SK-N-SH (cell line): ENCODE measurements around the gene PHPT1. TPM values are rescaled to one million over a fixed set of nuclear protein-coding genes. Genes with fewer than 3 reads are reported as not detected.

ENCODE experiments used
- CTCF ChIA-PET: fragments of 300-600, 350-600 bp; formaldehyde crosslinking; extraction: SDS; loops from one replicate; lab custom pipeline; 2021; lab: Yijun Ruan, JAX
- POLR2A ChIA-PET: fragments of 350-600 bp; sonication (Branson Sonifier 250); formaldehyde crosslinking; extraction: SDS; loops from one replicate; lab custom pipeline; 2020; ENCODE audit warnings: antibody characterized with exemption, inconsistent platforms; lab: Yijun Ruan, JAX
- DNase-seq: peaks from one replicate; pipeline ENCODE4 v3.0.0; 2012
- H2AFZ ChIP-seq: fragments of 200-600 bp; sonication (generic); 2 replicates; pipeline ENCODE4 v1.8.1; 2016; ENCODE audit warnings: antibody characterized with exemption, mild to moderate bottlenecking, low read depth
- H3F3A ChIP-seq: fragments of 200-600 bp; sonication (generic); replicated peaks from 2 replicates; pipeline ENCODE3; 2016; ENCODE audit warnings: antibody characterized with exemption, mild to moderate bottlenecking; ENCODE audit not compliant: insufficient read depth
- H3K27ac ChIP-seq, 2 experiments: fragments of 200-500 bp in 1 of 2; fragments of 200-600 bp in 1 of 2; sonication (Bioruptor generic) in 1 of 2; sonication (generic), shearing (Covaris generic) in 1 of 2; 2 replicates each; pipeline versions ENCODE4 v1.5.1 to v1.6.1; 2014 to 2016; ENCODE audit warnings: low read depth in 2 of 2, inconsistent platforms in 1 of 2, low read length in 1 of 2, mild to moderate bottlenecking in 1 of 2, mixed read lengths in 1 of 2
- H3K27me3 ChIP-seq: fragments of 200-600 bp; sonication (generic), shearing (Covaris generic); 2 replicates; pipeline ENCODE4 v1.6.1; 2016; ENCODE audit warnings: mixed run types; ENCODE audit not compliant: insufficient read depth
- H3K36me3 ChIP-seq, 2 experiments: fragments of 200-500 bp in 1 of 2; fragments of 200-600 bp in 1 of 2; sonication (Bioruptor generic) in 1 of 2; sonication (generic) in 1 of 2; replicated peaks in 1 of 2; 2 replicates each; pipeline versions ENCODE3 to v1.5.1; 2014 to 2016; ENCODE audit warnings: low read length in 1 of 2, mild to moderate bottlenecking in 1 of 2; ENCODE audit not compliant: insufficient read depth in 2 of 2, control insufficient read depth in 1 of 2
- H3K4me1 ChIP-seq, 2 experiments: fragments of 200-500 bp in 1 of 2; fragments of 200-600 bp in 1 of 2; sonication (Bioruptor generic) in 1 of 2; sonication (generic), shearing (Covaris generic) in 1 of 2; 2 replicates each; pipeline versions ENCODE4 v1.5.1 to v1.6.1; 2014 to 2016; ENCODE audit warnings: low read depth in 1 of 2, low read length in 1 of 2, mixed run types in 1 of 2; ENCODE audit not compliant: insufficient read depth in 2 of 2, control insufficient read depth in 1 of 2
- H3K4me2 ChIP-seq: fragments of 200-600 bp; sonication (generic), shearing (Covaris generic); 2 replicates; pipeline ENCODE4 v1.6.1; 2017; ENCODE audit warnings: mixed run types
- H3K4me3 ChIP-seq, 2 experiments: fragments of 200-500 bp in 1 of 2; fragments of 200-600 bp in 1 of 2; sonication (Bioruptor generic) in 1 of 2; sonication (generic), shearing (Covaris generic) in 1 of 2; 2 replicates each; pipeline versions ENCODE4 v1.5.1 to v1.8.1; 2014 to 2016; ENCODE audit warnings: low read depth in 2 of 2, inconsistent platforms in 1 of 2, low read length in 1 of 2, mild to moderate bottlenecking in 1 of 2, mixed read lengths in 1 of 2, moderate library complexity in 1 of 2
- H3K79me2 ChIP-seq: fragments of 200-600 bp; sonication (generic); 2 replicates; pipeline ENCODE4 v1.8.1; 2017; ENCODE audit warnings: mild to moderate bottlenecking; ENCODE audit not compliant: insufficient read depth
- H3K9ac ChIP-seq: fragments of 200-600 bp; sonication (generic); 2 replicates; pipeline ENCODE4 v1.6.1; 2017; ENCODE audit warnings: mixed run types
- H3K9me2 ChIP-seq: fragments of 200-600 bp; sonication (generic); 2 replicates; pipeline ENCODE4 v1.6.1; 2017; ENCODE audit warnings: mixed run types
- H3K9me3 ChIP-seq: fragments of 200-600 bp; sonication (generic); 2 replicates; pipeline ENCODE4 v1.6.1; 2017; ENCODE audit warnings: mixed run types, mild to moderate bottlenecking, moderate library complexity
- H4K20me1 ChIP-seq: fragments of 200-600 bp; sonication (generic); 2 replicates; pipeline ENCODE4 v1.6.1; 2017; ENCODE audit warnings: mild to moderate bottlenecking, mixed run types; ENCODE audit not compliant: insufficient read depth
- EP300 ChIP-seq, 2 experiments: IDR thresholded peaks; 2 replicates each; pipeline versions ENCODE4 v1.4.0 to v1.6.1; 2012; ENCODE audit warnings: borderline replicate concordance in 1 of 2, low read depth in 1 of 2, low read length in 1 of 2
- FOXJ3 ChIP-seq: sonication (generic); formaldehyde crosslinking; IDR thresholded peaks from 2 replicates; pipeline ENCODE4 v1.5.1; 2020; ENCODE audit warnings: mild to moderate bottlenecking, missing genetic modification reagents
- FOXM1 ChIP-seq: IDR thresholded peaks from 2 replicates; pipeline ENCODE4 v1.4.0; 2012; ENCODE audit warnings: low read depth, mild to moderate bottlenecking
- GATA2 ChIP-seq: sonication (generic); formaldehyde crosslinking; IDR thresholded peaks from 2 replicates; pipeline ENCODE4 v1.5.0; 2020; ENCODE audit warnings: mild to moderate bottlenecking, missing genetic modification reagents
- POLR2AphosphoS5 ChIP-seq: IDR thresholded peaks from 2 replicates; pipeline ENCODE4 v1.6.1; 2012; ENCODE audit warnings: low read depth, low read length
- SIN3A ChIP-seq: IDR thresholded peaks from 2 replicates; pipeline ENCODE4 v1.6.1; 2012; ENCODE audit warnings: low read depth, mild to moderate bottlenecking, low read length, moderate library complexity, borderline replicate concordance
- SMC3 ChIP-seq: IDR thresholded peaks from 2 replicates; pipeline ENCODE4 v1.6.1; 2012; ENCODE audit warnings: low read depth, low read length, improper control_type of control experiment
- TCF12 ChIP-seq: IDR thresholded peaks from 2 replicates; pipeline ENCODE4 v1.4.0; 2012
- YY1 ChIP-seq: IDR thresholded peaks from 2 replicates; pipeline ENCODE4 v1.4.0; 2012; ENCODE audit warnings: low read depth, mild to moderate bottlenecking
- WGBS: methylation state at CpG from one replicate; pipeline ENCODE4 v1.1.6; 2017; ENCODE audit warnings: low lambda C conversion rate; 5-methylcytosine and 5-hydroxymethylcytosine counted together
- polyA plus RNA-seq, 3 experiments: library from polyadenylated mRNA; depleted of rRNA; stranded (reverse); fragments of >200 nt; gene quantifications; 2 replicates each; pipeline ENCODE4 v1.2.3, GENCODE V29; 2012
- TF ChIP-seq, protein P1 (sequence below): IDR thresholded peaks from 2 replicates; pipeline ENCODE4 v1.4.0; 2012; ENCODE audit warnings: low read depth, borderline replicate concordance
- TF ChIP-seq, protein P2 (sequence below): fragments of 150-350 bp; IDR thresholded peaks from 2 replicates; pipeline ENCODE4 v1.6.1; 2017; ENCODE audit warnings: antibody characterized with exemption, low read length, low read depth, borderline replicate concordance

PHPT1 gene
- polyA plus RNA-seq, 1 of the 3 experiments (the other 2 are of a cell fraction) = 517 TPM

DNA sequence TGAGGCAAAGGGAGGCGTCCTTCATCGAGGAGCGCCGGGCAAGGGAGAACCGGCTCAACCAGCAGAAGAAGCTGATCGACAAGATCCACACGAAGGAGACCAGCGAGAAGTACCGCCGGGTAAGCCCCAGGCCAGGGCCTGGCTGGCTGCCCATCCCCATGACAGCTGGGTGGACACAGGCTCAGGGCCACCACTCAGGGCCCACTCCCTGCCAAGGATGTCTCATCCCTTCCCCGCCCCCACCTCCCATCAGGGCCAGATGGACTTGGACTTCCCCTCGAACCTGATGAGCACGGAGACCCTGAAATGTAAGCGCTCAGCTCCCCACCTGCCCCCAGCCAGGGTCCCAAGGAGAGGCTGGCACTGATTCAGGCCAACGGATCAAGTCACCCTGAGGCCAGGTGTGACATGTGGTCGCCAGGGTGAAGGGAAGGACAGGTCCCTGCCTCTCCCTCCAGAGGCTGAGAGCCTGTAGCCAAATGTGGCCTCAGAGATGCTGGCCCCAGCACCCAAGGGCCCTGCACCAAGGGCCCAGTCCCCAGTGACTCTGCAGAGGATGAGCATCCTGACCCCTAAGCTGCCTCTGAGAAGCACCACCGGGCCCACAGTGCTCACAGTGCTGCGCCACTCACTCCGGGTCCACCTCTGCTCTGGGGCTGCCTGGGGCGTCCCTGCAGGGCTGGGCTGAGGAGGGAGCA is 44.6 kb upstream of the PHPT1 start:
- Histone ChIP-seq H3K9ac (no peak overlapping the region), H3F3A (peaks cover 6% of the 10 kb centered on the region)
- CTCF ChIA-PET = interaction anchor here (0.6 to 1.6 kb wide), 4 partner anchors 13 to 336 kb away, joined by 3 to 8 read pairs (median 6); partner anchors contain the start of gene TMEM141
- TF ChIP-seq, protein P1, sequence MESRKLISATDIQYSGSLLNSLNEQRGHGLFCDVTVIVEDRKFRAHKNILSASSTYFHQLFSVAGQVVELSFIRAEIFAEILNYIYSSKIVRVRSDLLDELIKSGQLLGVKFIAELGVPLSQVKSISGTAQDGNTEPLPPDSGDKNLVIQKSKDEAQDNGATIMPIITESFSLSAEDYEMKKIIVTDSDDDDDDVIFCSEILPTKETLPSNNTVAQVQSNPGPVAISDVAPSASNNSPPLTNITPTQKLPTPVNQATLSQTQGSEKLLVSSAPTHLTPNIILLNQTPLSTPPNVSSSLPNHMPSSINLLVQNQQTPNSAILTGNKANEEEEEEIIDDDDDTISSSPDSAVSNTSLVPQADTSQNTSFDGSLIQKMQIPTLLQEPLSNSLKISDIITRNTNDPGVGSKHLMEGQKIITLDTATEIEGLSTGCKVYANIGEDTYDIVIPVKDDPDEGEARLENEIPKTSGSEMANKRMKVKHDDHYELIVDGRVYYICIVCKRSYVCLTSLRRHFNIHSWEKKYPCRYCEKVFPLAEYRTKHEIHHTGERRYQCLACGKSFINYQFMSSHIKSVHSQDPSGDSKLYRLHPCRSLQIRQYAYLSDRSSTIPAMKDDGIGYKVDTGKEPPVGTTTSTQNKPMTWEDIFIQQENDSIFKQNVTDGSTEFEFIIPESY = no peak
- TF ChIP-seq YY1 = no peak
- TF ChIP-seq, all 33 proteins: peak for 0
- Histone ChIP-seq H3K4me3 (no peak overlapping the region), H3K36me3 (peaks cover under 1 to 7% of the 10 kb centered on the region in 2 experiments), H3K4me1 (peaks cover 11 to 27% of the 10 kb centered on the region in 2 experiments; a peak in 3 of 4 replicates), H3K79me2 (peaks cover 17% of the 10 kb centered on the region), H2AFZ (no peak overlapping the region), H3K27me3 (no peaks in the 10 kb centered on the region), H3K9me3 (no peaks in the 10 kb centered on the region), H4K20me1 (peaks cover 7% of the 10 kb centered on the region; the same call in 1 of the 2 replicates), H3K9me2 (no peaks in the 10 kb centered on the region), H3K27ac (no peak overlapping the region), H3K4me2 (no peak overlapping the region)
- WGBS = 88% methylated on average over 10 of the region's 20 CpGs
- no peak for DNase-seq
- POLR2A ChIA-PET = no interaction called here

DNA sequence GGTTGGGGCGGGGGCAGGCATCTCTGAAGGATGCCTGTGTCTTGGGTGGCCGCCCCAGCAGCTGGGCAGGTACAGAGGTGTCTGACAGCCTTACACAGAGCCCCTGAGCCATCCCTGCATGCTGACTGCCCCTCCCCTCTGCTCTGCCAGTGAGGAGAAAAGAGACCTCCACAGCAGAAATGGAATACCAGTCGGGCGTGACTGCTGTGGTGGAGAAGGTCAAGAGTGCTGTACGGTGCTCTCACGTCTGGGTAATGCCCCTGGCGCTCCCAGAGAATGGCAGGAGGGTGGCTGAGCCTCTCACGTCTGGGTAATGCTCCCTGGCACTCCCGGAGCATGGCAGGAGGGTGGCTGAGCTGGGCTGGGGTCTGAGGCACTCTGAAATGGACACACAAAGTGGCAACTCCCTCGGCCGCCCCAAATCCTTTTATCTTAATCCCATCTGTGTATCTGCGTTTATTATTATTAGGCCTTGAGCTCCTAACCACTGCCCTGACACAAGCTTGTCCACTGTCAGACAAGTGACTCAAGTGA is 43.9 kb upstream of the PHPT1 start:
- POLR2A ChIA-PET = interaction anchor here (3.2 kb wide), 1 partner anchor 36 kb away, joined by 10 read pairs; the partner anchor contains the start of gene AJM1
- Histone ChIP-seq H3K9ac (no peak overlapping the region), H3K79me2 (peaks cover 24% of the 10 kb centered on the region), H3K4me1 (peaks cover 17 to 29% of the 10 kb centered on the region in 2 experiments; a peak in 3 of 4 replicates), H3K36me3 (peaks cover 7 to 13% of the 10 kb centered on the region in 2 experiments), H3K27ac (no peak overlapping the region), H3F3A (peaks cover 6% of the 10 kb centered on the region), H3K4me2 (no peak overlapping the region), H3K9me2 (no peaks in the 10 kb centered on the region), H3K4me3 (no peak overlapping the region), H3K27me3 (no peaks in the 10 kb centered on the region), H3K9me3 (no peaks in the 10 kb centered on the region), H4K20me1 (peaks cover 12% of the 10 kb centered on the region), H2AFZ (no peak overlapping the region)
- CTCF ChIA-PET = interaction anchor here (0.9 to 2.3 kb wide), 4 partner anchors 13 to 38 kb away, joined by 4 to 15 read pairs (median 6); partner anchors contain the start of genes AJM1 and TMEM141
- WGBS = 90% methylated on average over 9 of the region's 12 CpGs
- DNase-seq = no peak
- TF ChIP-seq SIN3A (no peak), SMC3 (no peak), FOXM1 (no peak), FOXJ3 (no peak), TCF12 (no peak), EP300 (IDR thresholded peaks at IDR 0.05; ENCODE audit: borderline replicate concordance in 1 of 2, low read depth in 1 of 2, low read length in 1 of 2) (no peak), GATA2 (CRISPR knock-in tag) (no peak), POLR2AphosphoS5 (no peak)
- TF ChIP-seq, protein P2, sequence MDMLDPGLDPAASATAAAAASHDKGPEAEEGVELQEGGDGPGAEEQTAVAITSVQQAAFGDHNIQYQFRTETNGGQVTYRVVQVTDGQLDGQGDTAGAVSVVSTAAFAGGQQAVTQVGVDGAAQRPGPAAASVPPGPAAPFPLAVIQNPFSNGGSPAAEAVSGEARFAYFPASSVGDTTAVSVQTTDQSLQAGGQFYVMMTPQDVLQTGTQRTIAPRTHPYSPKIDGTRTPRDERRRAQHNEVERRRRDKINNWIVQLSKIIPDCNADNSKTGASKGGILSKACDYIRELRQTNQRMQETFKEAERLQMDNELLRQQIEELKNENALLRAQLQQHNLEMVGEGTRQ = no peak
- TF ChIP-seq, protein P1 = no peak
